GM23338 (cell line): ENCODE measurements around the gene UBFD1. TPM values are rescaled to one million over a fixed set of nuclear protein-coding genes. Genes with fewer than 3 reads are reported as not detected.

Experiments
- ATAC-seq: fragments of 200-7000 bp; cut with Tn5 transposase; 3 replicates; pipeline ENCODE4 v1.9.1; 2020
- DNase-seq: peaks from one replicate; pipeline ENCODE4 v3.0.0-alpha.2; 2015; ENCODE audit warnings: low spot score
- H2AFZ ChIP-seq: fragments of 200-600 bp; sonication (generic); 2 replicates; pipeline ENCODE4 v1.8.0; 2016; ENCODE audit warnings: antibody characterized with exemption, mild to moderate bottlenecking, moderate library complexity
- H3F3A ChIP-seq: fragments of 200-600 bp; sonication (generic); replicated peaks from 2 replicates; pipeline ENCODE4 v1.8.0; 2017; ENCODE audit warnings: antibody characterized with exemption, mixed run types, low read depth
- H3K27ac ChIP-seq: fragments of 200-600 bp; sonication (generic); 2 replicates; pipeline ENCODE4 v1.6.1; 2016; ENCODE audit warnings: low read depth
- H3K27me3 ChIP-seq: fragments of 200-600 bp; sonication (generic); 2 replicates; pipeline ENCODE4 v1.8.0; 2016; ENCODE audit warnings: mild to moderate bottlenecking, mixed run types, moderate library complexity; ENCODE audit not compliant: insufficient read depth
- H3K36me3 ChIP-seq: fragments of 200-600 bp; sonication (generic); 2 replicates; pipeline ENCODE4 v1.8.0; 2016; ENCODE audit warnings: mild to moderate bottlenecking; ENCODE audit not compliant: insufficient read depth
- H3K4me1 ChIP-seq: fragments of 200-600 bp; sonication (generic); 2 replicates; pipeline ENCODE4 v1.8.0; 2016; ENCODE audit warnings: mild to moderate bottlenecking, moderate library complexity; ENCODE audit not compliant: insufficient read depth
- H3K4me2 ChIP-seq: fragments of 200-600 bp; sonication (generic); 2 replicates; pipeline ENCODE4 v1.7.1; 2017; ENCODE audit warnings: mixed run types
- H3K4me3 ChIP-seq: fragments of 200-600 bp; sonication (generic); 2 replicates; pipeline ENCODE4 v1.6.1; 2016; ENCODE audit warnings: mixed run types
- H3K79me2 ChIP-seq: fragments of 200-600 bp; sonication (generic); replicated peaks from 2 replicates; pipeline ENCODE4 v1.8.0; 2017; ENCODE audit warnings: mild to moderate bottlenecking; ENCODE audit not compliant: insufficient read depth
- H3K9me2 ChIP-seq: fragments of 200-600 bp; sonication (generic); 2 replicates; pipeline ENCODE4 v1.8.0; 2017; ENCODE audit not compliant: insufficient read depth
- H4K20me1 ChIP-seq: fragments of 200-600 bp; sonication (generic); replicated peaks from 2 replicates; pipeline ENCODE4 v1.8.0; 2017; ENCODE audit warnings: mild to moderate bottlenecking; ENCODE audit not compliant: insufficient read depth
- H3K27ac Mint-ChIP-seq: 2 replicates; pipeline ENCODE4 v1.8.0; 2020; ENCODE audit warnings: inconsistent platforms, mild to moderate bottlenecking, moderate library complexity, mixed read lengths
- H3K27me3 Mint-ChIP-seq: 3 replicates; pipeline ENCODE4 v1.8.0; 2022; ENCODE audit warnings: low read depth, mild to moderate bottlenecking, moderate library complexity, mixed read lengths, inconsistent platforms; ENCODE audit not compliant: insufficient read depth, poor library complexity
- H3K36me3 Mint-ChIP-seq: 3 replicates; pipeline ENCODE4 v1.8.0; 2021; ENCODE audit warnings: low read depth, mild to moderate bottlenecking, inconsistent platforms, moderate library complexity, mixed read lengths
- H3K4me1 Mint-ChIP-seq: 3 replicates; pipeline ENCODE4 v1.8.0; 2020; ENCODE audit warnings: mild to moderate bottlenecking, inconsistent platforms, mixed read lengths
- H3K4me3 Mint-ChIP-seq: 3 replicates; pipeline ENCODE4 v1.8.0; 2021; ENCODE audit warnings: moderate library complexity, mild to moderate bottlenecking, inconsistent platforms, mixed read lengths
- H3K9me3 Mint-ChIP-seq: 3 replicates; pipeline ENCODE4 v1.8.0; 2020; ENCODE audit warnings: moderate library complexity, mild to moderate bottlenecking, inconsistent platforms, mixed read lengths
- CREB1 ChIP-seq: fragments of 250-450 bp; sonication (Bioruptor Pico); IDR thresholded peaks from 2 replicates; pipeline ENCODE4 v1.5.0; 2020; ENCODE audit warnings: low read depth, mild to moderate bottlenecking, moderate library complexity
- EZH2 ChIP-seq: fragments of 200-600 bp; sonication (generic); IDR thresholded peaks from one replicate; pipeline ENCODE4 v1.8.0; 2017; ENCODE audit warnings: antibody characterized with exemption, mild to moderate bottlenecking, low read depth; ENCODE audit not compliant: unreplicated experiment
- EZH2phosphoT487 ChIP-seq: fragments of 200-600 bp; sonication (generic); IDR thresholded peaks from one replicate; pipeline ENCODE4 v1.8.1; 2018; ENCODE audit warnings: antibody characterized with exemption; ENCODE audit not compliant: unreplicated experiment
- JUNB ChIP-seq: IDR thresholded peaks from one replicate; pipeline ENCODE4 v1.6.1; 2016; ENCODE audit warnings: antibody characterized with exemption; ENCODE audit not compliant: unreplicated experiment
- NANOG ChIP-seq: IDR thresholded peaks from 2 replicates; pipeline ENCODE4 v1.6.1; 2016; ENCODE audit warnings: antibody characterized with exemption, borderline replicate concordance
- POLR2AphosphoS5 ChIP-seq: IDR thresholded peaks from 2 replicates; pipeline ENCODE4 v1.6.1; 2016; ENCODE audit warnings: antibody characterized with exemption, low read depth
- REST ChIP-seq: IDR thresholded peaks from one replicate; pipeline ENCODE4 v1.6.1; 2018; ENCODE audit warnings: antibody characterized with exemption; ENCODE audit not compliant: unreplicated experiment
- ZNF462 ChIP-seq: fragments of 250-450 bp; sonication (Bioruptor Pico); IDR thresholded peaks from 2 replicates; pipeline ENCODE4 v1.5.0; 2020; ENCODE audit warnings: mild to moderate bottlenecking, moderate library complexity
- polyA plus RNA-seq: library from polyadenylated mRNA; unstranded; fragments of >200 nt; fragmentation: Nextera tagmentation; extraction: Ambion mirVana; gene quantifications from 2 replicates; pipeline ENCODE4 v1.2.1, GENCODE V29; 2016
- total RNA-seq: library from RNA; depleted of rRNA; stranded (reverse); fragments of >200 nt; shearing (Covaris generic); gene quantifications from 2 replicates; pipeline ENCODE4 v1.2.3, GENCODE V29; 2014

Gene UBFD1
- total and polyA plus RNA-seq, 2 experiments from 2014 or later = 28.5 to 249 TPM

GRCh38 chr16:23516366-23517137 is 41.0 kb upstream of the UBFD1 start (continued):
- TF ChIP-seq ZNF462 (CRISPR knock-in tag) = no peak
- no peak for TF ChIP-seq REST
- TF ChIP-seq EZH2phosphoT487 = no peak

GRCh38 chr16:23518435-23518891 is 39.1 kb upstream of the UBFD1 start:
- H3K36me3 ChIP-seq = peaks cover 4% of the 10 kb centered on the region
- no peak overlapping the region; the same call in 1 of the 2 replicates for H3K27ac Mint-ChIP-seq
- H3K4me1 Mint-ChIP-seq = no peaks in the 10 kb centered on the region
- H3K27me3 Mint-ChIP-seq = no peaks in the 10 kb centered on the region
- H3K4me3 Mint-ChIP-seq = no peak overlapping the region
- H3K4me3 ChIP-seq = no peak overlapping the region
- no peaks in the 10 kb centered on the region for H3F3A ChIP-seq
- H3K4me1 ChIP-seq = no peaks in the 10 kb centered on the region
- ATAC-seq (no peak), DNase-seq (no peak)
- no peak overlapping the region for H3K4me2 ChIP-seq
- peaks cover 43% of the 10 kb centered on the region for H3K36me3 Mint-ChIP-seq
- H2AFZ ChIP-seq = no peak overlapping the region
- H3K9me2 ChIP-seq = no peaks in the 10 kb centered on the region
- H3K27ac ChIP-seq = no peak overlapping the region
- H3K79me2 ChIP-seq = no peaks in the 10 kb centered on the region
- no peaks in the 10 kb centered on the region for H3K27me3 ChIP-seq
- no peaks in the 10 kb centered on the region; the same call in 2 of the 3 replicates for H3K9me3 Mint-ChIP-seq
- no peaks in the 10 kb centered on the region; the same call in 1 of the 2 replicates for H4K20me1 ChIP-seq
- TF ChIP-seq EZH2 = no peak
- no peak for TF ChIP-seq POLR2AphosphoS5
- no peak for TF ChIP-seq CREB1 (CRISPR knock-in tag)
- no peak for TF ChIP-seq NANOG
- TF ChIP-seq JUNB = no peak
- no peak for TF ChIP-seq REST
